ENCODE results near the gene OR52B6.

DNA sequence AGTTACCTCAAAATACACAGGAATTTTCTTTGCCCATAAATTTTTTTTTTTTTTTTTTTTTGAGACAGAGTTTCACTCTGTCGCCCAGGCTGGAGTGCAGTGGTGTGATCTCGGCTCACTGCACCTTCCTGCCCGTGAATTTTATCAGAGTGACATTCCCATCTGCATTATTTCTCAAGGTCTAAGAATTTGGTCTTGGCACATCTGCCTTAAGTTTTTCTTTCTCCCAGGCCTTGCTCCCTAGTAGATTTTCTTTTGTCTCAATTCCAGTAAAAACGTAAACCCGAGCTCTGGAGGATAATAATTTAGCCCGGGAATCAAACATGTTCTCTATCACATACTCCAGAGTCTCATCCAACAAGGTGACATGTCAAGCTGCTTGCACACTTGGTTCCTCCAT, 28.1 kb downstream of the OR52B6 start:
- TF ChIP-seq, protein P1, sequence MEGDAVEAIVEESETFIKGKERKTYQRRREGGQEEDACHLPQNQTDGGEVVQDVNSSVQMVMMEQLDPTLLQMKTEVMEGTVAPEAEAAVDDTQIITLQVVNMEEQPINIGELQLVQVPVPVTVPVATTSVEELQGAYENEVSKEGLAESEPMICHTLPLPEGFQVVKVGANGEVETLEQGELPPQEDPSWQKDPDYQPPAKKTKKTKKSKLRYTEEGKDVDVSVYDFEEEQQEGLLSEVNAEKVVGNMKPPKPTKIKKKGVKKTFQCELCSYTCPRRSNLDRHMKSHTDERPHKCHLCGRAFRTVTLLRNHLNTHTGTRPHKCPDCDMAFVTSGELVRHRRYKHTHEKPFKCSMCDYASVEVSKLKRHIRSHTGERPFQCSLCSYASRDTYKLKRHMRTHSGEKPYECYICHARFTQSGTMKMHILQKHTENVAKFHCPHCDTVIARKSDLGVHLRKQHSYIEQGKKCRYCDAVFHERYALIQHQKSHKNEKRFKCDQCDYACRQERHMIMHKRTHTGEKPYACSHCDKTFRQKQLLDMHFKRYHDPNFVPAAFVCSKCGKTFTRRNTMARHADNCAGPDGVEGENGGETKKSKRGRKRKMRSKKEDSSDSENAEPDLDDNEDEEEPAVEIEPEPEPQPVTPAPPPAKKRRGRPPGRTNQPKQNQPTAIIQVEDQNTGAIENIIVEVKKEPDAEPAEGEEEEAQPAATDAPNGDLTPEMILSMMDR (conservative IDR thresholded peaks at IDR 0.05 in 1 of 2, IDR thresholded peaks at IDR 0.05 in 1 of 2; ENCODE audit: extremely low read depth in 1 of 2, insufficient read depth in 1 of 2, low read depth in 1 of 2, low read length in 2 of 2) = no peak
- no peak for TF ChIP-seq EZH2 (IDR thresholded peaks at IDR 0.05; ENCODE audit: borderline replicate concordance, low read length)
